Panc1 (cell line): ENCODE measurements around the gene SPTY2D1. TPM values are rescaled to one million over a fixed set of nuclear protein-coding genes. Genes with fewer than 3 reads are reported as not detected.

Source experiments
- ATAC-seq: fragments of 200-7000 bp; cut with Tn5 transposase; 2 replicates; pipeline ENCODE4 v1.9.1; 2020; ENCODE audit warnings: mild to moderate bottlenecking, moderate library complexity
- BruUV-seq: library from RNA; stranded (reverse); fragments of 400-500 nt; replicated peaks from 2 replicates; lab custom pipeline; 2021; lab: Mats Ljungman, UMichigan
- CTCF ChIA-PET: fragments of 300-600 bp; sonication (Branson Sonifier 250); formaldehyde crosslinking; loops from one replicate; lab custom pipeline; 2022; ENCODE audit warnings: antibody characterized with exemption; lab: Charles Lee
- POLR2A ChIA-PET: fragments of 300-600 bp; sonication (Branson Sonifier 250); formaldehyde crosslinking; loops from one replicate; lab custom pipeline; 2022; ENCODE audit warnings: antibody characterized with exemption; lab: Charles Lee
- DNase-seq: peaks from one replicate; pipeline ENCODE4 v3.0.0-alpha.2; 2010; ENCODE audit warnings: low read depth, low spot score
- H3K27ac ChIP-seq: 2 replicates; pipeline ENCODE4 v1.5.1; 2011; ENCODE audit warnings: mild to moderate bottlenecking, low read length, inconsistent platforms
- H3K27me3 ChIP-seq: fragments of 200-500 bp; sonication (Bioruptor generic); 2 replicates; pipeline ENCODE4 v1.6.0; 2014; ENCODE audit warnings: low read length, inconsistent platforms; ENCODE audit not compliant: control insufficient read depth, insufficient read depth
- H3K36me3 ChIP-seq: fragments of 200-500 bp; sonication (Bioruptor generic); 2 replicates; pipeline ENCODE4 v1.5.1; 2014; ENCODE audit warnings: inconsistent platforms, mild to moderate bottlenecking, low read length, moderate library complexity; ENCODE audit not compliant: control insufficient read depth, insufficient read depth
- H3K4me1 ChIP-seq: 2 replicates; pipeline ENCODE4 v1.5.1; 2011; ENCODE audit warnings: inconsistent platforms, mild to moderate bottlenecking, low read length, moderate library complexity; ENCODE audit not compliant: control insufficient read depth, insufficient read depth
- H3K4me3 ChIP-seq, 2 experiments: 2 replicates each; pipeline ENCODE4 v1.5.1; 2011 to 2012; ENCODE audit warnings: low read depth in 2 of 2, low read length in 2 of 2, mild to moderate bottlenecking in 2 of 2, inconsistent platforms in 1 of 2, moderate library complexity in 1 of 2
- H3K9me3 ChIP-seq: fragments of 200-500 bp; sonication (Bioruptor generic); 2 replicates; pipeline ENCODE4 v1.5.1; 2014; ENCODE audit warnings: low read depth, mild to moderate bottlenecking, inconsistent platforms, low read length, moderate library complexity; ENCODE audit not compliant: control insufficient read depth, insufficient read depth
- POLR2AphosphoS5 ChIP-seq: IDR thresholded peaks from 2 replicates; pipeline ENCODE4 v1.6.1; 2012; ENCODE audit warnings: mild to moderate bottlenecking, low read depth, low read length, moderate library complexity
- SIN3A ChIP-seq: IDR thresholded peaks from 2 replicates; pipeline ENCODE4 v1.6.1; 2012; ENCODE audit warnings: low read depth, mild to moderate bottlenecking, low read length, moderate library complexity, borderline replicate concordance; ENCODE audit not compliant: insufficient read depth
- TCF7L2 ChIP-seq: IDR thresholded peaks from 2 replicates; pipeline ENCODE4 v1.6.1; 2011; ENCODE audit warnings: mild to moderate bottlenecking, low read depth, low read length, inconsistent platforms
- in situ Hi-C: cut with HindIII; loops from 2 replicates; pipeline ENCODE4 v1.10.0; 2016; ENCODE audit warnings: low sequenced_read_pairs, low pct_unique_long_range_greater_than_20kb
- intact Hi-C: fragments of 100-400 bp; cut with micrococcal nuclease; formaldehyde crosslinking; loops from one replicate; pipeline ENCODE4 v1.10.0; 2022; ENCODE audit not compliant: unreplicated experiment
- total RNA-seq: library from RNA; stranded (reverse); gene quantifications from one replicate; pipeline ENCODE4 v1.2.1, GENCODE V29; 2021; ENCODE audit not compliant: unreplicated experiment
- TF ChIP-seq, protein P1 (sequence below), 2 experiments: IDR thresholded peaks; 2 replicates each; pipeline ENCODE4 v1.6.1; 2011 to 2012; ENCODE audit warnings: low read depth in 2 of 2, control low read depth in 1 of 2, low read length in 1 of 2, mild to moderate bottlenecking in 1 of 2, moderate library complexity in 1 of 2; ENCODE audit not compliant: insufficient read depth in 1 of 2
- TF ChIP-seq, protein P2 (sequence below): fragments of 450-650 bp; IDR thresholded peaks from 2 replicates; pipeline ENCODE4 v1.5.1; 2017; ENCODE audit warnings: mild to moderate bottlenecking

SPTY2D1 gene
- total RNA-seq, 1 experiment from 2014 or later = 14.8 TPM

DNA sequence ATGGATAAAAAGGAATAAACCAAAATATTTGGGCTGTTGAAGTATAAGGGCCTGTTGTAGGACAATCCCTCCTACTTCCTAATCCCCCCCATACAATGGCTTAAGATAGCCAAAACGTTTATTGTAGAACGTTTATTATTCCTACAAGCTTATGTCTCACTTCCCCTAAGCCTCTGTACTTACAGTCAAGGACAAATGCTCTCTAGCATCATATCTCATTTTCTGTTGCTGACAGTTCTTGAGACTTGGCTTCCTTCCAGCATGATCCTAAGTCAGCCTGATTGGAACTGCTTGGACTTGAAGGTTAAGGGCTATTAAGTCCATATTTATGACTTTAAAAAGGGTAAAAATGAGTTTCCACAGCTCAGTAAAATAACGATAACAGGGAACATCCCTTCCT, 25.8 kb downstream of the SPTY2D1 start:
- no peak for DNase-seq
- no peak overlapping the region for H3K27ac ChIP-seq
- no TSS peak for BruUV-seq
- no peak overlapping the region for H3K4me3 ChIP-seq
- in situ Hi-C loops = no loop called here
- ChIA-PET POLR2A (no interaction called here), CTCF (no interaction called here)
- intact Hi-C loops = no loop called here
- TF ChIP-seq POLR2AphosphoS5 (no peak), SIN3A (no peak), TCF7L2 (no peak)
- TF ChIP-seq, protein P1, sequence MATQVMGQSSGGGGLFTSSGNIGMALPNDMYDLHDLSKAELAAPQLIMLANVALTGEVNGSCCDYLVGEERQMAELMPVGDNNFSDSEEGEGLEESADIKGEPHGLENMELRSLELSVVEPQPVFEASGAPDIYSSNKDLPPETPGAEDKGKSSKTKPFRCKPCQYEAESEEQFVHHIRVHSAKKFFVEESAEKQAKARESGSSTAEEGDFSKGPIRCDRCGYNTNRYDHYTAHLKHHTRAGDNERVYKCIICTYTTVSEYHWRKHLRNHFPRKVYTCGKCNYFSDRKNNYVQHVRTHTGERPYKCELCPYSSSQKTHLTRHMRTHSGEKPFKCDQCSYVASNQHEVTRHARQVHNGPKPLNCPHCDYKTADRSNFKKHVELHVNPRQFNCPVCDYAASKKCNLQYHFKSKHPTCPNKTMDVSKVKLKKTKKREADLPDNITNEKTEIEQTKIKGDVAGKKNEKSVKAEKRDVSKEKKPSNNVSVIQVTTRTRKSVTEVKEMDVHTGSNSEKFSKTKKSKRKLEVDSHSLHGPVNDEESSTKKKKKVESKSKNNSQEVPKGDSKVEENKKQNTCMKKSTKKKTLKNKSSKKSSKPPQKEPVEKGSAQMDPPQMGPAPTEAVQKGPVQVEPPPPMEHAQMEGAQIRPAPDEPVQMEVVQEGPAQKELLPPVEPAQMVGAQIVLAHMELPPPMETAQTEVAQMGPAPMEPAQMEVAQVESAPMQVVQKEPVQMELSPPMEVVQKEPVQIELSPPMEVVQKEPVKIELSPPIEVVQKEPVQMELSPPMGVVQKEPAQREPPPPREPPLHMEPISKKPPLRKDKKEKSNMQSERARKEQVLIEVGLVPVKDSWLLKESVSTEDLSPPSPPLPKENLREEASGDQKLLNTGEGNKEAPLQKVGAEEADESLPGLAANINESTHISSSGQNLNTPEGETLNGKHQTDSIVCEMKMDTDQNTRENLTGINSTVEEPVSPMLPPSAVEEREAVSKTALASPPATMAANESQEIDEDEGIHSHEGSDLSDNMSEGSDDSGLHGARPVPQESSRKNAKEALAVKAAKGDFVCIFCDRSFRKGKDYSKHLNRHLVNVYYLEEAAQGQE (IDR thresholded peaks at IDR 0.05; ENCODE audit: insufficient read depth in 1 of 2, low read depth in 2 of 2, low read length in 1 of 2) = no peak
- TF ChIP-seq, protein P2, sequence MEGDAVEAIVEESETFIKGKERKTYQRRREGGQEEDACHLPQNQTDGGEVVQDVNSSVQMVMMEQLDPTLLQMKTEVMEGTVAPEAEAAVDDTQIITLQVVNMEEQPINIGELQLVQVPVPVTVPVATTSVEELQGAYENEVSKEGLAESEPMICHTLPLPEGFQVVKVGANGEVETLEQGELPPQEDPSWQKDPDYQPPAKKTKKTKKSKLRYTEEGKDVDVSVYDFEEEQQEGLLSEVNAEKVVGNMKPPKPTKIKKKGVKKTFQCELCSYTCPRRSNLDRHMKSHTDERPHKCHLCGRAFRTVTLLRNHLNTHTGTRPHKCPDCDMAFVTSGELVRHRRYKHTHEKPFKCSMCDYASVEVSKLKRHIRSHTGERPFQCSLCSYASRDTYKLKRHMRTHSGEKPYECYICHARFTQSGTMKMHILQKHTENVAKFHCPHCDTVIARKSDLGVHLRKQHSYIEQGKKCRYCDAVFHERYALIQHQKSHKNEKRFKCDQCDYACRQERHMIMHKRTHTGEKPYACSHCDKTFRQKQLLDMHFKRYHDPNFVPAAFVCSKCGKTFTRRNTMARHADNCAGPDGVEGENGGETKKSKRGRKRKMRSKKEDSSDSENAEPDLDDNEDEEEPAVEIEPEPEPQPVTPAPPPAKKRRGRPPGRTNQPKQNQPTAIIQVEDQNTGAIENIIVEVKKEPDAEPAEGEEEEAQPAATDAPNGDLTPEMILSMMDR = no peak
- H3K9me3 ChIP-seq = no peaks in the 10 kb centered on the region
- peaks cover 5% of the 10 kb centered on the region for H3K36me3 ChIP-seq
- H3K27me3 ChIP-seq = no peaks in the 10 kb centered on the region
- no peaks in the 10 kb centered on the region for H3K4me1 ChIP-seq
- ATAC-seq = no peak

DNA sequence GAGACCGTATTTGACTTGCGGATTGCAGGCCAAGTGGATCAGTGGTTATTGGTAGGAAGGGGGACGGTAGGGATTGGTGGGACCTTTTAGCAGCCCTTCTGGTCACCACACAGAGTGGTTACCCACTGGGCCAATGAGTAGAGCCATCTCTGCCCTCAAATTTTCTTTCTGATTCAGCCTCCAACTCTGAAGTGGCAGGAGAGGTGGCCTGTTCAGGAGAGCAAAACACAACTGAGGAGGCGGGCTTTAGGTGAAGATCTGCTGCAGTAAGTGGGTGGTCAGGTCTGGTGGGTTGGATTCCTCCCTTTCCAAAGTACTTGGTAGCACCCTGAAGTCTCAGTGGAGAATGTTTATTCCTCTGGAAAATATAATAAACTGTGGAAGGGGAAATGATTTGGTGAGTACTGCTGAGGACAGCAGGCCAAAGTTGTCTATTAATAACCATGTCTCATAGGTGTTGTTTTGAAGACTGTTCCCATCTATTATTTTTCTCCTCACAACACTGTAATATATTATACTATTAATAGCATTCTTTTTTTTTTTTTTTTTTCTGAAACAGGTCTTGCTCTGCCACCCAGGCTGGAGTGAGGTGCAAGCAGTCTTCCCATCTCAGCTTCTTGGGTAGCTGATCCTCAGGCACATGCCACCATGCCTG, 33.1 kb downstream of the SPTY2D1 start:
- TF ChIP-seq SIN3A (no peak), POLR2AphosphoS5 (no peak), TCF7L2 (no peak)
- TF ChIP-seq, protein P2 = no peak
- TF ChIP-seq, protein P1 (IDR thresholded peaks at IDR 0.05; ENCODE audit: insufficient read depth in 1 of 2, low read depth in 2 of 2, low read length in 1 of 2) = no peak
- CTCF ChIA-PET = no interaction called here
- H3K36me3 ChIP-seq = no peaks in the 10 kb centered on the region
- no peak for ATAC-seq
- no TSS peak for BruUV-seq
- H3K27ac ChIP-seq = no peak overlapping the region
- H3K4me1 ChIP-seq = no peaks in the 10 kb centered on the region
- no peak for DNase-seq
- no peaks in the 10 kb centered on the region for H3K27me3 ChIP-seq
- POLR2A ChIA-PET = no interaction called here
- intact Hi-C loops = no loop called here
- H3K9me3 ChIP-seq = no peaks in the 10 kb centered on the region
- in situ Hi-C loops = no loop called here
- no peak overlapping the region for H3K4me3 ChIP-seq
